Epithelial cell of prostate (primary cell): ENCODE results near the gene DVL1.

ENCODE experiments used
- DNase-seq: peaks from one replicate; pipeline ENCODE4 v3.0.0-alpha.2; 2011; ENCODE audit warnings: low read depth, low spot score
- H3K27ac ChIP-seq: fragments of 450-650 bp; 2 replicates; pipeline ENCODE4 v1.5.1; 2017; ENCODE audit warnings: mild to moderate bottlenecking

The DVL1 gene

GRCh38 chr1:1343811-1344421, 5.3 kb downstream of the DVL1 start:
- peak overlapping the region; percentile 98 for H3K27ac ChIP-seq
- DNase-seq = no peak

- DNase-seq = no peak
- peak overlapping the region; percentile 98 for H3K27ac ChIP-seq
Measured at GRCh38 chr1:1342584-1343115, 6.6 kb downstream of the DVL1 start.

GRCh38 chr1:1342061-1342562, 7.1 kb downstream of the DVL1 start:
- peak overlapping the region; percentile 5 for H3K27ac ChIP-seq
- DNase-seq = no peak

GRCh38 chr1:1341549-1342021, 7.6 kb downstream of the DVL1 start:
- H3K27ac ChIP-seq = no peak overlapping the region
- DNase-seq = no peak

- no peak overlapping the region for H3K27ac ChIP-seq
- DNase-seq = no peak
Measured at GRCh38 chr1:1340791-1341548, 8.2 kb downstream of the DVL1 start.

GRCh38 chr1:1340185-1340584, 9.0 kb downstream of the DVL1 start:
- no peak for DNase-seq
- no peak overlapping the region for H3K27ac ChIP-seq

- no peak for DNase-seq
- no peak overlapping the region for H3K27ac ChIP-seq
Measured at GRCh38 chr1:1338278-1338677, 10.9 kb downstream of the DVL1 start.

- DNase-seq = no peak
- no peak overlapping the region for H3K27ac ChIP-seq
Measured at GRCh38 chr1:1337793-1338147, 11.4 kb downstream of the DVL1 start.

GRCh38 chr1:1336931-1337792, 12.1 kb downstream of the DVL1 start:
- no peak for DNase-seq
- H3K27ac ChIP-seq = no peak overlapping the region

- DNase-seq = no peak
- H3K27ac ChIP-seq = no peak overlapping the region
Measured at GRCh38 chr1:1336446-1336845, 12.8 kb downstream of the DVL1 start.

- no peak overlapping the region for H3K27ac ChIP-seq
- DNase-seq = no peak
Measured at GRCh38 chr1:1335792-1336248, 13.4 kb downstream of the DVL1 start.

- no peak overlapping the region for H3K27ac ChIP-seq
- DNase-seq = no peak
Measured at GRCh38 chr1:1335283-1335682, 13.9 kb downstream of the DVL1 start.

GRCh38 chr1:1334835-1335234, 14.4 kb downstream of the DVL1 start:
- no peak overlapping the region for H3K27ac ChIP-seq
- DNase-seq = no peak

GRCh38 chr1:1333551-1334241, 15.5 kb downstream of the DVL1 start:
- H3K27ac ChIP-seq = peak overlapping the region; percentile 17
- no peak for DNase-seq

GRCh38 chr1:1332774-1333480, 16.3 kb downstream of the DVL1 start:
- peak; percentile 34 for DNase-seq
- peak overlapping the region; percentile 17 for H3K27ac ChIP-seq

- no peak overlapping the region for H3K27ac ChIP-seq
- no peak for DNase-seq
Measured at GRCh38 chr1:1332031-1332755, 17.0 kb downstream of the DVL1 start.

GRCh38 chr1:1331068-1331965, 17.9 kb downstream of the DVL1 start, which contains the start of gene TAS1R3:
TSS of gene TAS1R3 (plus strand) at chr1:1331280. CDS start at chr1:1331346, 66 bp downstream.
- no peak for DNase-seq
- no peak within 1 kb of the TSS for H3K27ac ChIP-seq
